ENCODE measurements around the gene PDE7B. TPM values are rescaled to one million over a fixed set of nuclear protein-coding genes. Genes with fewer than 3 reads are reported as not detected.

PDE7B gene
- total RNA-seq, 1 donor from 2014 or later, result 13.6 TPM

DNA sequence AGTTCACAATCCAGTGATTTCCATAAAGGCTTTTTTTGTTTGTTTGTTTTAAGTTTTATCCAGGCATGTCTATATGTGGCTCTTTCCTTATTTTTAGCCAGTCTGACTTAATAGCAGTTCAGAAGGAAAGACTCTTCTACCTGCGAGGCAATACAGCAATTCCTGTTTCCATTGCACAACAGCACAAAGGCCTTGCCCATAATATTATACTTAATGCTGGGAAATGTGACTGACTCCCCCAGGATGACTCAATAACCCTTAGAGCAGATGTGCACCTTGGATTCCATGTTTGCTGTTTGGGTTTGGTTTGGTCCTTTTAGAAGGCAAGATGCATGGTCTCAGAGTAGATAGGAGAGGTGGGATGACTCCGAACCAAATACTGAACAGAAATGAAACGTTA is 214.5 kb downstream of the PDE7B start:
- Histone ChIP-seq H3K9me3 (ENCODE audit: control insufficient read depth in 3 of 3, low read length in 3 of 3) (no peaks in the 10 kb centered on the region), H3K27ac (ENCODE audit: low read depth, low read length) (no peak overlapping the region), H3K36me3 (ENCODE audit: control insufficient read depth in 3 of 3, insufficient read depth in 3 of 3, low read length in 3 of 3) (no peaks in the 10 kb centered on the region), H3K4me1 (ENCODE audit: control insufficient read depth in 3 of 3, insufficient read depth in 3 of 3, low read length in 3 of 3) (peaks cover 0 to 6% (median 5%) of the 10 kb centered on the region in 3 donors), H3K27me3 (ENCODE audit: control insufficient read depth in 3 of 3, insufficient read depth in 3 of 3, low read length in 3 of 3) (no peaks in the 10 kb centered on the region), H3K4me3 (ENCODE audit: low read length in 3 of 3) (no peak overlapping the region), H3K9ac (ENCODE audit: low read depth in 1 of 3, low read length in 3 of 3) (no peak overlapping the region)

- H3K9me3 ChIP-seq (ENCODE audit: control insufficient read depth in 3 of 3, low read length in 3 of 3), result no peaks in the 10 kb centered on the region
- H3K9ac ChIP-seq (ENCODE audit: low read depth in 1 of 3, low read length in 3 of 3), result no peak overlapping the region
- peak overlapping the region; percentile 55 for H3K27ac ChIP-seq (ENCODE audit: low read depth, low read length)
- H3K4me1 ChIP-seq (ENCODE audit: control insufficient read depth in 3 of 3, insufficient read depth in 3 of 3, low read length in 3 of 3), result peaks cover 5 to 10% (median 5%) of the 10 kb centered on the region in 3 donors
- H3K36me3 ChIP-seq (ENCODE audit: control insufficient read depth in 3 of 3, insufficient read depth in 3 of 3, low read length in 3 of 3), result no peaks in the 10 kb centered on the region
- no peak overlapping the region for H3K4me3 ChIP-seq (ENCODE audit: low read length in 3 of 3)
- no peaks in the 10 kb centered on the region for H3K27me3 ChIP-seq (ENCODE audit: control insufficient read depth in 3 of 3, insufficient read depth in 3 of 3, low read length in 3 of 3)
Measured at GRCh38 chr6:136067731-136068341, 216.3 kb downstream of the PDE7B start.

GRCh38 chr6:136069119-136069518 is 217.6 kb downstream of the PDE7B start:
- no peak overlapping the region for H3K4me3 ChIP-seq (ENCODE audit: low read length in 3 of 3)
- H3K27me3 ChIP-seq (ENCODE audit: control insufficient read depth in 3 of 3, insufficient read depth in 3 of 3, low read length in 3 of 3), result no peaks in the 10 kb centered on the region
- no peak overlapping the region for H3K27ac ChIP-seq (ENCODE audit: low read depth, low read length)
- no peak overlapping the region for H3K9ac ChIP-seq (ENCODE audit: low read depth in 1 of 3, low read length in 3 of 3)
- no peaks in the 10 kb centered on the region for H3K36me3 ChIP-seq (ENCODE audit: control insufficient read depth in 3 of 3, insufficient read depth in 3 of 3, low read length in 3 of 3)
- H3K4me1 ChIP-seq (ENCODE audit: control insufficient read depth in 3 of 3, insufficient read depth in 3 of 3, low read length in 3 of 3), result peaks cover 5 to 13% (median 8%) of the 10 kb centered on the region in 3 donors
- H3K9me3 ChIP-seq (ENCODE audit: control insufficient read depth in 3 of 3, low read length in 3 of 3), result no peaks in the 10 kb centered on the region

GRCh38 chr6:136070815-136071214 is 219.3 kb downstream of the PDE7B start:
- Histone ChIP-seq H3K27ac (ENCODE audit: low read depth, low read length) (no peak overlapping the region), H3K9ac (ENCODE audit: low read depth in 1 of 3, low read length in 3 of 3) (no peak overlapping the region), H3K4me1 (ENCODE audit: control insufficient read depth in 3 of 3, insufficient read depth in 3 of 3, low read length in 3 of 3) (peaks cover 5 to 13% (median 8%) of the 10 kb centered on the region in 3 donors), H3K9me3 (ENCODE audit: control insufficient read depth in 3 of 3, low read length in 3 of 3) (no peaks in the 10 kb centered on the region), H3K4me3 (ENCODE audit: low read length in 3 of 3) (no peak overlapping the region), H3K36me3 (ENCODE audit: control insufficient read depth in 3 of 3, insufficient read depth in 3 of 3, low read length in 3 of 3) (no peaks in the 10 kb centered on the region), H3K27me3 (ENCODE audit: control insufficient read depth in 3 of 3, insufficient read depth in 3 of 3, low read length in 3 of 3) (no peaks in the 10 kb centered on the region)

DNA sequence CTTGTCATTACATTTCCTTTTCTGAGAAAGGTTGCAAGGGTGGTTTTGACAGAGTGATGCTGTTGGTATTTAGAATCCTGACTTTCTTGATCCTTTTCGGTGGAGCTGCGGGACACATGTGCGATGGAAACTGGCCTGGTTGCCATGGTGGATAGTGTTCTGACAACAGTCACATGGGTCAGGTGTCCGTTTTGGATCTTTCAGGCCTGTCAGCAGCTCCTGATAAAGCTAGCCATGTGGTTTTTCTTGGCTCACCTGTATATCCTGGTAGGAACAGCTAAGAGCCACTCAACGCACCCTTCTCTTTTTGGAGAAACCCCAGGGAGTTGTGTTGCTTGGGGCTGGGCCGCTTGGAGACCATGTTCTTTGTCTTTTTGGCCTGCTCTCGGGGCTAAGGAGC is 221.2 kb downstream of the PDE7B start:
- no peak overlapping the region for H3K9ac ChIP-seq (ENCODE audit: low read depth in 1 of 3, low read length in 3 of 3)
- no peaks in the 10 kb centered on the region for H3K36me3 ChIP-seq (ENCODE audit: control insufficient read depth in 3 of 3, insufficient read depth in 3 of 3, low read length in 3 of 3)
- H3K27ac ChIP-seq (ENCODE audit: low read depth, low read length), result peak overlapping the region; percentile 40
- H3K9me3 ChIP-seq (ENCODE audit: control insufficient read depth in 3 of 3, low read length in 3 of 3), result no peaks in the 10 kb centered on the region
- H3K4me3 ChIP-seq (ENCODE audit: low read length in 3 of 3), result no peak overlapping the region
- H3K27me3 ChIP-seq (ENCODE audit: control insufficient read depth in 3 of 3, insufficient read depth in 3 of 3, low read length in 3 of 3), result no peaks in the 10 kb centered on the region
- peaks cover 6 to 19% (median 9%) of the 10 kb centered on the region in 3 donors for H3K4me1 ChIP-seq (ENCODE audit: control insufficient read depth in 3 of 3, insufficient read depth in 3 of 3, low read length in 3 of 3)

DNA sequence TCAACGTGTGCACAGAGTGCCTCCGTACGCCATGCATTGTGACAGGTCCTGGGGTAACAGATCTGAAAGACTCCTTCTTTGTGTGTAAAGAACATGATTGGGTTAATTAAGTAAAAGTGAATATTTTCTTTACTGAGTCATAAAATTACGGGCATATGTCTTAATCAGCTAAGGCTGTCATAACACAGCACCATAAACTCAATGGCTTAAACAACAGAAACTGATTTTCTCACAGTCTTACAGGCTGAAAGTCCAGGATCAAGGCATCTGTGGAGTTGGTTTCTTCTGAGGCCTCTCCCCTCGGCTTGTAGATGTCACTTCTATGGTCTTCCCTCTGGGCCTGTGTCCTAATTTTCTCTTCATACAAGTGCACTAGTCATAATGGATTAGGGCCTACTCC is 221.7 kb downstream of the PDE7B start:
- H3K4me3 ChIP-seq (ENCODE audit: low read length in 3 of 3), result no peak overlapping the region
- H3K36me3 ChIP-seq (ENCODE audit: control insufficient read depth in 3 of 3, insufficient read depth in 3 of 3, low read length in 3 of 3), result no peaks in the 10 kb centered on the region
- H3K9me3 ChIP-seq (ENCODE audit: control insufficient read depth in 3 of 3, low read length in 3 of 3), result no peaks in the 10 kb centered on the region
- H3K27ac ChIP-seq (ENCODE audit: low read depth, low read length), result no peak overlapping the region
- no peak overlapping the region for H3K9ac ChIP-seq (ENCODE audit: low read depth in 1 of 3, low read length in 3 of 3)
- H3K4me1 ChIP-seq (ENCODE audit: control insufficient read depth in 3 of 3, insufficient read depth in 3 of 3, low read length in 3 of 3), result peaks cover 9 to 23% (median 14%) of the 10 kb centered on the region in 3 donors
- no peaks in the 10 kb centered on the region for H3K27me3 ChIP-seq (ENCODE audit: control insufficient read depth in 3 of 3, insufficient read depth in 3 of 3, low read length in 3 of 3)

DNA sequence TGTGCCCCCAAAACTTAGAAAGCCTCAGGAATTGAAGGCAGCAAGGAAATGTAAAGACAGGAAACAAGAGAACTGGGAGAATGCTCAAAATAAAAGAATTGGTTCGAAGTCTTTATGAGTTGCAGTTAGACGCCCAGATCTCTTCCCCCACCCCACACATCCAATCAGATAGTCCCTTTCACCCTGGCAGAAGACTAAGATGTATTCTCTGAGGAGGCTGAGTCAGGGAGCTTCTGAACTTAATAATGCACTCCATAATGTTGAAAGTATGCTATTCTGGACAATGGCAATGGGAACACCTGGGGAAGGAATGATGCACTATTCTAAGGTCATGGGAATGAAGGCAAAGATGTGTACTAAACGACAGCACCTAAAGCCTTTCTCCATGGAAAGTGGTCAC is 225.0 kb downstream of the PDE7B start:
- H3K9ac ChIP-seq (ENCODE audit: low read depth in 1 of 3, low read length in 3 of 3), result no peak overlapping the region
- peaks cover 6 to 18% (median 14%) of the 10 kb centered on the region in 3 donors for H3K4me1 ChIP-seq (ENCODE audit: control insufficient read depth in 3 of 3, insufficient read depth in 3 of 3, low read length in 3 of 3)
- no peaks in the 10 kb centered on the region for H3K9me3 ChIP-seq (ENCODE audit: control insufficient read depth in 3 of 3, low read length in 3 of 3)
- H3K27ac ChIP-seq (ENCODE audit: low read depth, low read length), result no peak overlapping the region
- H3K27me3 ChIP-seq (ENCODE audit: control insufficient read depth in 3 of 3, insufficient read depth in 3 of 3, low read length in 3 of 3), result no peaks in the 10 kb centered on the region
- no peaks in the 10 kb centered on the region for H3K36me3 ChIP-seq (ENCODE audit: control insufficient read depth in 3 of 3, insufficient read depth in 3 of 3, low read length in 3 of 3)
- H3K4me3 ChIP-seq (ENCODE audit: low read length in 3 of 3), result no peak overlapping the region

DNA sequence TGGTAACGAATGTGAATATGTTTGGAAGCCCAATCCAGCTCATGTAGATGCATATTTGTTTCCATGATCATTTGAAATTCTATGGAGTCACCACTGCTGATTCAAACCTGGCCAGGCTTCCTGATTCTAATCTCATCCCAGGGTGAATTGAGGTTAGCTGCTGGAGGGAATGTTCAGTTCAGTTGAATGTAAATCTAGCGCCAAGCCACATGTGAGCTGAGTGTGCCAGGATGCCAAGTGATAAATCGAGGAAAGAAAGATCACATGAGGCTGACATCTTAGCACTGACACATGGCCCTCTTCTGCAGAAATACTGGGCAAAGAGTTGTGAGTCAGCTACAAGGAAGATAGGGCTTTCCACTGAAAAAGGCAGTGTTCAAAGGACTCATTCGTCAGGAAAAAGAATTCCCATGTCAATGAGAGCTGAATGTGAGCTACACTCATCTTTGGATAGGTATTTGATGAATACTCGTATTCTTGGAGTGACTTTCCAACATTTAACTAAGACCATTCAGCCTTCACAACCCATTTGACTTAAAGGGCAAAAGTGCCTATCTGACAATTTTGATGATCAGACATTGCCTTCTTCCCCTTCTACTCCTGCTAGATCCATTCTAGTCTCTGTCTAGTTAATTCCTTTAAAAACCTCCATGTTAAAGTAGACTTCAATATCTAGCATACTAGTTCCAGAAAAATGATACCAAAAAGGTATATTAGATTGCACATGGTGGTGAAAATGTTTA is 226.5 kb downstream of the PDE7B start:
- Histone ChIP-seq H3K27me3 (ENCODE audit: control insufficient read depth in 3 of 3, insufficient read depth in 3 of 3, low read length in 3 of 3) (no peaks in the 10 kb centered on the region), H3K36me3 (ENCODE audit: control insufficient read depth in 3 of 3, insufficient read depth in 3 of 3, low read length in 3 of 3) (no peaks in the 10 kb centered on the region), H3K9me3 (ENCODE audit: control insufficient read depth in 3 of 3, low read length in 3 of 3) (no peaks in the 10 kb centered on the region), H3K27ac (ENCODE audit: low read depth, low read length) (no peak overlapping the region), H3K4me3 (ENCODE audit: low read length in 3 of 3) (peak overlapping the region in 1 of 3 donors; percentile 22), H3K9ac (ENCODE audit: low read depth in 1 of 3, low read length in 3 of 3) (no peak overlapping the region), H3K4me1 (ENCODE audit: control insufficient read depth in 3 of 3, insufficient read depth in 3 of 3, low read length in 3 of 3) (peaks cover 6 to 11% (median 7%) of the 10 kb centered on the region in 3 donors)

DNA sequence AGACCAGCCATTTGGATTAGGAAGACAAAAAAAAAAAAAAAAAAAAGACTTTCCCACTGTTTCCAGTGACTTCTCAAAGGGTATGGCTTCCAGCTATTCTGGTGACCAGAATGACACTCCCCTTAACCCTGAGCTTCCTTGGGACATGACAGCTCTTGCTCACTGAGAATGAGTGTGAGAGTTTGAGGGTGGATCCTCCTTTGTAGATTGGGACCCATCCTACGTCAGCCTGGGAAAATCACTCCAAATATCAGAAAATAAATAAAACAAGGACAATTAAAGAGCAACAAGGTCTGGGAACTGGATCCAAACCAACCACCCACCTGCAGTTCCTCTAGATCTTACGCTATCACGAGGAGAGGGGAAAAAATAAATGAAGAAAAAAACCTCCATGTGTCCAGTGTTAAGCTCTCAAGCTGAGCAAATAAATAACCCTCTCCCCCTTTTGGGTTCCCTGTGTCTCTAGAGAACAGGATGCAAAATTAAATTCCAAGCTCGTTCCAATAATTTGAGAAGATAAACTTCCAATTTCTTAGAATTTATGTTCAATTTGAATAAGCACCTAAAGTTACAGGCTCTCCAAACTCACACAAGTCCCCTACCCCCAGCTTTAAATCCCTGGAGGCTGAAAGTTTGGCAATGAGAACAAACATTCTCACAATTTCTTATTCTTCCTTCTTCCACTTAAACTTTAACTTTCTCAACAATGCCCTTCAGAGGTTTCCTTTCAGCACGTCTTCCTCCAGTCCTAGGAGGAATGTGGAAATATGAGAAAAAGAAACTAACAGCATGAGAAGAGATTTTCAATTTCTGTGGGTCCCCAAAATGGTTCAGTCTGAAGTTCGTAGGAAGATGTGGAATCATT is 228.4 kb downstream of the PDE7B start:
- H3K27me3 ChIP-seq (ENCODE audit: control insufficient read depth in 3 of 3, insufficient read depth in 3 of 3, low read length in 3 of 3), result no peaks in the 10 kb centered on the region
- no peak overlapping the region for H3K27ac ChIP-seq (ENCODE audit: low read depth, low read length)
- no peaks in the 10 kb centered on the region for H3K9me3 ChIP-seq (ENCODE audit: control insufficient read depth in 3 of 3, low read length in 3 of 3)
- no peaks in the 10 kb centered on the region for H3K36me3 ChIP-seq (ENCODE audit: control insufficient read depth in 3 of 3, insufficient read depth in 3 of 3, low read length in 3 of 3)
- H3K4me1 ChIP-seq (ENCODE audit: control insufficient read depth in 3 of 3, insufficient read depth in 3 of 3, low read length in 3 of 3), result peaks cover 6 to 10% (median 10%) of the 10 kb centered on the region in 3 donors
- no peak overlapping the region for H3K9ac ChIP-seq (ENCODE audit: low read depth in 1 of 3, low read length in 3 of 3)
- H3K4me3 ChIP-seq (ENCODE audit: low read length in 3 of 3), result no peak overlapping the region

DNA sequence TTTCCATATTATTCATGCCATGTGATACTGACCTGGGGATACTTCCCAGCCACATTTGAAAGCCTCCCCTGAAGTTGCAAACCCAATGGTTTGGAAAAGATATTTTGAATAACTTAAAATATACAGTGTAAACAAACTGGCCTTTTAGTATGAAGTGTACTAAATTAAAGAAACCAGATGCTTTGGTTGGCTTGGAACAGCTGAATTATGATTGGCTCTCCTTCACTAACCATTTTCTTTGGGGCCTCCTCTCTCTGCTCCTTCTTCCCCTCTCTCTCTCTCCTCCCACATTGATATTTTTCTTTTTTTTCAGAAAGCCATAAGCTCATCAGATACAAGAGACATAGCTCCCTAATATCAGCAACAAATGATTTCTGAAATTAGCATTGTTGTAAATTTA is 232.0 kb downstream of the PDE7B start:
- Histone ChIP-seq H3K36me3 (ENCODE audit: control insufficient read depth in 3 of 3, insufficient read depth in 3 of 3, low read length in 3 of 3) (no peaks in the 10 kb centered on the region), H3K27me3 (ENCODE audit: control insufficient read depth in 3 of 3, insufficient read depth in 3 of 3, low read length in 3 of 3) (no peaks in the 10 kb centered on the region), H3K9me3 (ENCODE audit: control insufficient read depth in 3 of 3, low read length in 3 of 3) (no peaks in the 10 kb centered on the region), H3K27ac (ENCODE audit: low read depth, low read length) (no peak overlapping the region), H3K9ac (ENCODE audit: low read depth in 1 of 3, low read length in 3 of 3) (no peak overlapping the region), H3K4me1 (ENCODE audit: control insufficient read depth in 3 of 3, insufficient read depth in 3 of 3, low read length in 3 of 3) (peaks cover 0 to 4% (median 4%) of the 10 kb centered on the region in 3 donors), H3K4me3 (ENCODE audit: low read length in 3 of 3) (no peak overlapping the region)
